NCI-H2029 (cell line): ENCODE measurements around the gene TMEM145.
"Not testable (repeated sequence)": the region's sequence is repeated elsewhere in the genome, so short reads cannot be mapped to it uniquely, and the experiment has no call there.

Source experiments
- DNase-seq: peaks from one replicate; lab custom pipeline; 2025; lab: John Stamatoyannopoulos, UW

The TMEM145 gene

DNA sequence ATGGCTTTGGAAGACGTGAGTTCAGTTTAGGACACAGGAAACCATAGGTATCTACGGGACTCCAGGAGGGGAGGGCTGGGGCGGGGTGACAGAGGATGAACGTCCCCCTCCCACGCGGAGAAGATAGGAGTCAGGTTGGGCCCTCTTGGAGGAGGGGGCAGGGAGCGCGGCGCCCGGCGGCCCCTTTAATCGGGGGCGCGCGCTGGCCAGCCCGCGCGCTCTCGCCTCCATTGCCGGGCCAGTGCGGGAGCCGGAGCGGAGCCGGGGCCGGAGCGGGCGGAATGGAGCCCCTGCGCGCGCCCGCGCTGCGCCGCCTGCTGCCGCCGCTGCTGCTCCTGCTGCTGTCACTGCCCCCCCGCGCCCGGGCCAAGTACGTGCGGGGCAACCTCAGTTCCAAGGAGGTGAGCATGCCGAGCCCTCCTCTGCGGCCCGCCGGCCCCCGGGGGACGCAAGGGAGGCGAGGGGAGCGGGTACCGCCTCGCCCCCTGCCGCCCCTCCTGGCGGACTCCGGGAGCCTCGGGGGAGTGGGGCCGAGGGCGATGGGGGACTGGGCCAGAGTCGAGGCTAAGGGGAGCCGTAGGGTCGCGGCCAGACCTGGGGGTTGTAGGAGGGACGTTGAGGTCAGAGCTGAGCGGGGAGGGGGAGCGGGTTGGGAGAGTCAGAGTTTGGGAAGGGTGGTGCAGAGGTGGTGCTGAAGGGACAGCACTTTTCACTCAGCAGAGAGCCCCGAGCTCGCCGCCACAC is at the start of gene TMEM145:
Gene TMEM145 (plus strand): TSS at position 214 of the 744 bp plus-strand sequence. CDS start 68 bp downstream, at position 282.
- peak; percentile 37 for DNase-seq

- DNase-seq, result not testable (repeated sequence)
Observed at GRCh38 chr19:42266105-42266504, 47.0 kb upstream of the TMEM145 start.

GRCh38 chr19:42266928-42267603 is 46.0 kb upstream of the TMEM145 start:
- not testable (repeated sequence) for DNase-seq

DNA sequence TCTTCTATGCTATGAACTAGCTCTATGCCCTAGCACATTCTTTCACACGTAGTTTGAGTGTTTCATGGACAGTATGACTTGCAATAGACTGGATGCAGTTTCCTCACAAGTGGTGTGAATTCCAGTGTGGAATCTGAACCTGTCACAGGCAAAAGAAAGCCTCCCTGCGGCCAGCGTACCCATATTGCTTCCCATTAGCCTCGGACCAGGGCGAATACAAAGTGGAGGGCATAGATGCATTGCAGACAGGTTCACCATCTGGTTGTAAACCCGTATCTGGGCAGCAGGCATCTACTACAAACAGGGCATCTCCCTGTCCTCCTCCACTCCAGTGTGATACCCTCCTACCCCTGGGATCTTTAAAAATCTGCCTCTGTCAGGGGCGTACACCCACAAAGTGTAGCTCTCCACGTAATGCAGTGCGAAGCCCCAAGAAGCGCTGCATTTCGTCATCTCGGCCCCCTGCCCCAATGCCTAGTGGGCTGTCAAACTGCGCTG is 45.4 kb upstream of the TMEM145 start:
- no peak for DNase-seq

DNA sequence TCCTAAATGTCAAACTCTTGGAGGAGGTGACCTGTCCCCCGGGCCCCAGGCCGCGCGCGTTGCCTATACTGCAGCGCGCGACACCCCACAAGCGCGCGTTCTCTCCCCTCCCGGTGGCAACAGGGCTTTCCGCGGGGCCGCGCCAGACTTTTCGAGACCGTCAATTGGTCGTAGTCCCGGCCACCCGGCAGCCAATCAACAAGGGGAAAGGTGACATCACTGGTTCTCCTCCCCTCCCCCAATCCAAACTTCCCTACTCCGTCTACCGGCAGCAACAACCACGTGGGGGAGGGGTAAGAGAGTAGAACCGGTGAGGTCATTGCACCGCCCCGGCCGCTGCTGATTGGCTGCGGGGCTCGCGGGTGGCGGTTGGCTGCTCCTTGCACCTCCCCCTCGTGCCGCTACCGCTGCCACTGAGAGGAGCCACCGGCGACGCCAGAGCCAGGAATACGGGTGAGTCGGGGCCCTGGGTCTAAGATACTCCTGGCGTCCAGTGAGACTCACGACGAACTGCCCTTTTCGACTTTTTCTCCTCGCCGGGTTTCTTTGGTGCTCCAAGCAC is 44.9 kb upstream of the TMEM145 start:
- peak; percentile 99 for DNase-seq

GRCh38 chr19:42268704-42269477 is 44.2 kb upstream of the TMEM145 start, which contains the start of gene CIC:
CIC (plus strand) TSS chr19:42269252; CDS start chr19:42271784, 2,532 bp downstream.
- peak; percentile 100 for DNase-seq

- DNase-seq, result no peak
Observed at GRCh38 chr19:42269478-42270345, 43.4 kb upstream of the TMEM145 start.

GRCh38 chr19:42270346-42271044 is 42.6 kb upstream of the TMEM145 start:
- DNase-seq, result no peak

DNA sequence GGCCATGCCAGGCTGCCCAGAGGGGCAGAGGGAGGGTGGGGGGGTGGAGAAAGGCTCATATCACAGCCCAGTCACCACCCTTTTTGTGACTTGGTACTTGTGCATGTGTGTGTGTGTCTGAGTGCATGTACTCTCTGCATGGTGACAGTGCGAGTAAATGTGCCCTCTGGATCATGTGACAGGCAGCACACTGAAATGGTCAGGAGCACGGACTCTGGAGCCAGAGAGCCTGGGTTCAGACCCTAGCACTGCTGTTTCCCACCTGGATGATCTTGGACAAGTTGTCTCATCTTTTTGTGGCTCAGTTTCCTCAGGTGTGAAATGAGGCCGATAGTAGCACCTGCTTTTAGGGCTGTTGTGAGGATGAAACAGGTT is 42.1 kb upstream of the TMEM145 start:
- no peak for DNase-seq

DNA sequence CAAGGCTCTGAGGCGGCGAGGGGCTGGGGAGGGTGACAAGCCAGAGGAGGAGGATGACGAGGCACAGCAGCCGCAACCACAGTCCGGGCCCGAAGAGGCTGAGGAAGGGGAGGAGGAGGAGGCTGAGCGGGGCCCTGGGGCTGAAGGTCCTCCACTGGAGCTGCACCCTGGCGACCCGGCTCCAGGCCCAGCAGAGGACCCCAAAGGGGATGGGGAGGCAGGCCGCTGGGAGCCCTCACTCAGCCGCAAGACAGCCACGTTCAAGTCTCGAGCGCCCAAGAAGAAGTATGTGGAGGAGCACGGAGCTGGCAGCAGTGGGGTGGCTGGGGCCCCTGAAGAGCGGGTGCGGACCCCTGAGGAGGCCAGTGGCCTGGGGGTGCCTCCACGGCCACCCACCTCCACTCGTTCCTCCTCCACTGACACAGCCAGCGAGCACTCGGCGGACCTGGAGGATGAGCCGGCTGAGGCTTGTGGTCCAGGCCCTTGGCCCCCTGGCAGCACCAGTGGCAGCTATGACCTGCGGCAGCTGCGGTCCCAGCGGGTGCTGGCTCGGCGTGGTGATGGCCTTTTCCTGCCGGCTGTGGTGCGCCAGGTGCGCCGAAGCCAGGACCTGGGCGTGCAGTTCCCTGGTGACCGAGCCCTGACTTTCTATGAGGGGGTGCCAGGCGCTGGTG is 41.1 kb upstream of the TMEM145 start:
- DNase-seq, result no peak

- DNase-seq, result no peak
Observed at GRCh38 chr19:42272535-42272897, 40.6 kb upstream of the TMEM145 start.

DNA sequence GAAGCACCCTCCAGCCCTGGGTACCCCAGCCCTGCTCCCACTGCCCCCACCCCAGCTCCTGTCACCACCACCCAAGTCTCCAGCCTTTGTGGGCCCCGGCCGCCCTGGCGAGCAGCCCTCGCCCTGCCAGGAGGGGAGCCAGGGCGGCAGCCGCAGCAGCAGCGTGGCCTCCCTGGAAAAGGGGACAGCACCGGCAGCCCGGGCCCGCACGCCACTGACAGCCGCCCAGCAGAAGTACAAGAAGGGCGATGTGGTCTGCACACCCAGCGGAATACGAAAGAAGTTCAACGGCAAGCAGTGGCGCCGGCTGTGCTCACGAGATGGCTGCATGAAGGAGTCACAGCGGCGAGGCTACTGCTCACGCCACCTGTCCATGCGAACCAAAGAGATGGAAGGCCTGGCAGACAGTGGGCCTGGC is 40.1 kb upstream of the TMEM145 start:
- DNase-seq, result no peak

DNA sequence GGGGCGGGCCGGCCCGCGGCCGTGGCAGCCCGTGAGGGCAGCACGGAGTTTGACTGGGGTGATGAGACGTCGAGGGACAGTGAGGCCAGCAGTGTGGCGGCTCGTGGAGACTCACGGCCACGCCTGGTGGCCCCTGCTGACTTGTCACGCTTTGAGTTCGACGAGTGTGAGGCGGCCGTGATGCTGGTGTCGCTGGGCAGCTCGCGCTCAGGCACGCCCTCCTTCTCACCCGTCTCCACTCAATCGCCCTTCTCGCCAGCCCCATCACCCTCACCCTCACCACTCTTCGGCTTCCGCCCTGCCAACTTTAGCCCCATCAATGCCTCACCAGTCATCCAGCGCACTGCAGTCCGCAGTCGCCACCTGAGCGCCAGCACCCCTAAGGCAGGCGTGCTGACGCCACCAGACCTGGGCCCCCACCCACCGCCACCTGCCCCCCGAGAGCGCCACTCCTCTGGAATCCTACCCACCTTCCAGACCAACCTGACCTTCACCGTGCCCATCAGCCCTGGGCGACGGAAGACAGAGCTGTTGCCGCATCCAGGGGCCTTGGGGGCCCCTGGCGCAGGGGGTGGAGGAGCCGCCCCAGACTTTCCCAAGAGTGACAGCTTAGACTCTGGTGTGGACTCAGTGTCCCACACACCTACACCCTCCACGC is 39.6 kb upstream of the TMEM145 start:
- DNase-seq, result no peak

DNA sequence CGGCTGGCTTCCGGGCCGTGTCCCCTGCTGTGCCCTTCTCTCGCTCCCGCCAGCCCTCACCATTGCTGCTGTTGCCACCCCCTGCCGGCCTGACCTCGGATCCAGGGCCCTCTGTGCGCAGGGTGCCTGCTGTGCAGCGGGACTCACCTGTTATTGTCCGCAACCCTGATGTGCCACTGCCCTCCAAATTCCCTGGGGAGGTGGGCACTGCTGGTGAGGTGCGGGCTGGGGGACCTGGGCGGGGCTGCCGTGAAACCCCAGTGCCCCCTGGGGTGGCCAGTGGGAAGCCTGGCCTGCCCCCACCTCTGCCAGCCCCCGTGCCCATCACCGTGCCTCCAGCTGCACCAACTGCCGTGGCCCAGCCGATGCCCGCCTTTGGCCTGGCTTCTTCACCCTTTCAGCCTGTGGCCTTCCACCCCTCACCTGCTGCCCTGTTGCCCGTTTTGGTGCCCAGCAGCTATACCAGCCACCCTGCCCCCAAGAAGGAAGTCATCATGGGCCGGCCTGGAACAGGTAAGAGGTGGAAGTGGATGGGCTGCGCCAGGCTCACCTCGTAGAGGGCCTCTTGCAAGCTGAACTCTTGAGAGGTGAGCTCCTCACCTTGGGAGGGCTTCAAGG is 38.9 kb upstream of the TMEM145 start:
- DNase-seq, result no peak

GRCh38 chr19:42275103-42275502 is 38.0 kb upstream of the TMEM145 start:
- DNase-seq, result no peak

- no peak for DNase-seq
Observed at GRCh38 chr19:42275517-42275916, 37.6 kb upstream of the TMEM145 start.

- DNase-seq, result no peak
Observed at GRCh38 chr19:42276284-42276683, 36.8 kb upstream of the TMEM145 start.

DNA sequence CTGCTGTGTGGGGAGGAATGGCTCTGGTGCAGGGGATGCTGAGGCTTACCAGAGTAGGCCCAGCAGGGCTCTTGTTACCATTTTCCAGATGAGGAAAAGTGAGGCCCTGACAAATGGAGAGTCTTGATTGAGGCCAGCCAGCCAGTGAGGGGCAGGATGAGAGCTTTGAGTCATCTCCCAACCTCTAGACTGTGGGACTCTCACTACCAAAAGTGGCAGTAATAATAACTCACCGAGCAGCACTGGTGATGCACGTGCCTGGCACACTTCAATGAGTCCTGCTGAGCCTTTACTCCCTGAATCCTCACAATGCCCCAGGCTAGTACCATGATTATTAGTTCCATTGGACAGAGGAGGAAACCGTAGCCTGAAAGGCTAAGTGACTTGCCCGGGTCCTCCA is 36.3 kb upstream of the TMEM145 start:
- no peak for DNase-seq

DNA sequence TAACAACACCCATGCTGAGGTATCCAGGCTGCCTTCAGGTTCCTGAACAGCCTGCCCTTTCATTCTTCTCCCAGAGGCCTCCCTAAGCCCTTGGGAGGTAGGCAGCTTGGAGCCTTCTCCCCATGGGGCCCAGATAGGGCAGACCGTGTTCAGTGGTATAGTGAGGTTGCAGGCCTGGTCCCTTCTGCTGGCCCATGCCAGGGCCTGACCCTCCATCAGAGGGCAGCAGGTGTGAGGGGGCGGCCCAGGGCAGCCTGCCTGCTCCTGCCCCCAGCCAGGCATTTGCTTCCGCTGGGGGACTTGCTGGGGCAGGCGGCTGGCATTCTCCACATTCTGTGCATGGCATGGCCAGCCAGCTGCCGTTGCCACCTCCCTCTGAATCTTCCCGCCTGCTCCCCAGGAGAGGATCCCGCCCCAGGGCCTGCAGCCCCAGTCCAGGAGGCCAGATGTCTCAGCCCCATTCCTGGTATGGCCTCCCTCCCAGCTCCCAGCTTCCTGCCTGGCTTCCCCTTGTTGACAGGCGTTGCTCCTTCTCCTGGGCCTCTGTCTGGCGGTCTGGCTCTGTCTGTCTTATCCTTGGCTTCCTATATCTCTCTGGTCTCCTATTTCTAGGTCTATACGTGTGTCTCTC is 35.2 kb upstream of the TMEM145 start:
- DNase-seq, result no peak
